Measurements from ENCODE around the gene RAP1A.

The RAP1A gene

GRCh38 chr1:111664652-111665051, 45.1 kb downstream of the RAP1A start:
- TF ChIP-seq FOXM1 (IDR thresholded peaks at IDR 0.05; ENCODE audit: borderline replicate concordance, low read depth) (no peak), USF1 (IDR thresholded peaks at IDR 0.05) (no peak), CREB1 (IDR thresholded peaks at IDR 0.05; ENCODE audit: low read depth) (no peak), NFIC (IDR thresholded peaks at IDR 0.05) (no peak), RAD21 (IDR thresholded peaks at IDR 0.05; ENCODE audit: low read depth) (no peak)

GRCh38 chr1:111665497-111665896, 45.9 kb downstream of the RAP1A start:
- TF ChIP-seq CEBPB (IDR thresholded peaks at IDR 0.05), result no peak
- no peak for TF ChIP-seq CREB1 (IDR thresholded peaks at IDR 0.05; ENCODE audit: low read depth)
- TF ChIP-seq USF1 (IDR thresholded peaks at IDR 0.05), result no peak
- no peak for TF ChIP-seq NFIC (IDR thresholded peaks at IDR 0.05)
- TF ChIP-seq TEAD4 (IDR thresholded peaks at IDR 0.05), result no peak
- TF ChIP-seq RAD21 (IDR thresholded peaks at IDR 0.05; ENCODE audit: low read depth), result no peak
- TF ChIP-seq EGR1 (IDR thresholded peaks at IDR 0.05), result no peak
- no peak for TF ChIP-seq TCF12 (IDR thresholded peaks at IDR 0.05; ENCODE audit: low read depth)
- TF ChIP-seq REST (IDR thresholded peaks at IDR 0.05; ENCODE audit: low read depth), result no peak
- TF ChIP-seq YY1 (IDR thresholded peaks at IDR 0.05; ENCODE audit: low read depth), result no peak
- TF ChIP-seq MAX (IDR thresholded peaks at IDR 0.05), result no peak
- TF ChIP-seq TAF1 (IDR thresholded peaks at IDR 0.05; ENCODE audit: low read depth), result no peak
- TF ChIP-seq EP300 (IDR thresholded peaks at IDR 0.05; ENCODE audit: borderline replicate concordance), result no peak
- no peak for TF ChIP-seq FOXM1 (IDR thresholded peaks at IDR 0.05; ENCODE audit: borderline replicate concordance, low read depth)

- TF ChIP-seq MAX (IDR thresholded peaks at IDR 0.05) (no peak), CEBPB (IDR thresholded peaks at IDR 0.05) (no peak), REST (IDR thresholded peaks at IDR 0.05; ENCODE audit: low read depth) (no peak), CREB1 (IDR thresholded peaks at IDR 0.05; ENCODE audit: low read depth) (no peak)
These were observed 47.2 kb downstream of the RAP1A start for GRCh38 chr1:111666828-111667227.

GRCh38 chr1:111669268-111669667, 49.7 kb downstream of the RAP1A start:
- TF ChIP-seq TCF12 (IDR thresholded peaks at IDR 0.05; ENCODE audit: low read depth) (no peak), EGR1 (IDR thresholded peaks at IDR 0.05) (no peak), TAF1 (IDR thresholded peaks at IDR 0.05; ENCODE audit: low read depth) (no peak), MAX (IDR thresholded peaks at IDR 0.05) (no peak), YY1 (IDR thresholded peaks at IDR 0.05; ENCODE audit: low read depth) (no peak), CREB1 (IDR thresholded peaks at IDR 0.05; ENCODE audit: low read depth) (no peak), CEBPB (IDR thresholded peaks at IDR 0.05) (no peak), ZBTB7A (IDR thresholded peaks at IDR 0.05; ENCODE audit: low read depth) (no peak), EP300 (IDR thresholded peaks at IDR 0.05; ENCODE audit: borderline replicate concordance) (no peak)

GRCh38 chr1:111671852-111672251, 52.3 kb downstream of the RAP1A start:
- TF ChIP-seq TCF12 (IDR thresholded peaks at IDR 0.05; ENCODE audit: low read depth) (no peak), EP300 (IDR thresholded peaks at IDR 0.05; ENCODE audit: borderline replicate concordance) (no peak), FOXM1 (IDR thresholded peaks at IDR 0.05; ENCODE audit: borderline replicate concordance, low read depth) (no peak), CEBPB (IDR thresholded peaks at IDR 0.05) (no peak), USF1 (IDR thresholded peaks at IDR 0.05) (no peak), REST (IDR thresholded peaks at IDR 0.05; ENCODE audit: low read depth) (no peak), YY1 (IDR thresholded peaks at IDR 0.05; ENCODE audit: low read depth) (no peak), NFIC (IDR thresholded peaks at IDR 0.05) (no peak), TEAD4 (IDR thresholded peaks at IDR 0.05) (no peak), EGR1 (IDR thresholded peaks at IDR 0.05) (no peak), ZBTB7A (IDR thresholded peaks at IDR 0.05; ENCODE audit: low read depth) (no peak), CREB1 (IDR thresholded peaks at IDR 0.05; ENCODE audit: low read depth) (no peak), MAX (IDR thresholded peaks at IDR 0.05) (no peak), RAD21 (IDR thresholded peaks at IDR 0.05; ENCODE audit: low read depth) (no peak), TAF1 (IDR thresholded peaks at IDR 0.05; ENCODE audit: low read depth) (no peak)
